BE2C (cell line): ENCODE data around the gene VEPH1.

Experiments used
- DNase-seq: peaks from one replicate; pipeline ENCODE4 v3.0.0-alpha.2; 2020
- H3K27me3 ChIP-seq: fragments of 250-450 bp; sonication (Bioruptor Pico); 2 replicates; pipeline ENCODE4 v1.5.1; 2020; ENCODE audit warnings: mild to moderate bottlenecking
- H3K36me3 ChIP-seq: fragments of 250-450 bp; sonication (Bioruptor Pico); 2 replicates; pipeline ENCODE4 v1.5.1; 2020; ENCODE audit warnings: mild to moderate bottlenecking
- H3K4me1 ChIP-seq: fragments of 250-450 bp; sonication (Bioruptor Pico); 2 replicates; pipeline ENCODE4 v1.5.1; 2020
- H3K4me3 ChIP-seq: 2 replicates; pipeline ENCODE4 v1.5.1; 2011; ENCODE audit warnings: low read depth, low read length
- H3K9me3 ChIP-seq: fragments of 250-450 bp; sonication (Bioruptor Pico); 2 replicates; pipeline ENCODE4 v1.5.1; 2020
- CTCF ChIP-seq: IDR thresholded peaks from 2 replicates; pipeline ENCODE4 v1.5.1; 2012; ENCODE audit warnings: mild to moderate bottlenecking, low read depth, low read length

VEPH1 gene

GRCh38 chr3:157394411-157394810, 108.8 kb downstream of the VEPH1 start:
- H3K4me1 ChIP-seq: no peaks in the 10 kb centered on the region
- no peaks in the 10 kb centered on the region for H3K9me3 ChIP-seq
- H3K27me3 ChIP-seq: no peaks in the 10 kb centered on the region; the same call in 1 of the 2 replicates
- DNase-seq: no peak
- no peak for TF ChIP-seq CTCF
- H3K4me3 ChIP-seq: no peak overlapping the region
- no peaks in the 10 kb centered on the region for H3K36me3 ChIP-seq

GRCh38 chr3:157393113-157393512, 110.1 kb downstream of the VEPH1 start:
- no peaks in the 10 kb centered on the region for H3K9me3 ChIP-seq
- DNase-seq: no peak
- no peaks in the 10 kb centered on the region for H3K27me3 ChIP-seq
- no peaks in the 10 kb centered on the region for H3K4me1 ChIP-seq
- TF ChIP-seq CTCF: no peak
- H3K36me3 ChIP-seq: no peaks in the 10 kb centered on the region
- H3K4me3 ChIP-seq: no peak overlapping the region

GRCh38 chr3:157392104-157392503, 111.1 kb downstream of the VEPH1 start:
- no peak for DNase-seq
- H3K36me3 ChIP-seq: no peaks in the 10 kb centered on the region
- no peaks in the 10 kb centered on the region for H3K9me3 ChIP-seq
- no peaks in the 10 kb centered on the region for H3K27me3 ChIP-seq
- no peak overlapping the region for H3K4me3 ChIP-seq
- H3K4me1 ChIP-seq: no peaks in the 10 kb centered on the region
- TF ChIP-seq CTCF: no peak

- H3K4me1 ChIP-seq: no peaks in the 10 kb centered on the region
- no peak for TF ChIP-seq CTCF
- H3K4me3 ChIP-seq: no peak overlapping the region
- DNase-seq: no peak
- no peaks in the 10 kb centered on the region for H3K27me3 ChIP-seq
- no peaks in the 10 kb centered on the region for H3K36me3 ChIP-seq
- H3K9me3 ChIP-seq: no peaks in the 10 kb centered on the region
Measured at GRCh38 chr3:157390713-157391515, 112.3 kb downstream of the VEPH1 start.

- no peak overlapping the region for H3K4me3 ChIP-seq
- no peaks in the 10 kb centered on the region for H3K27me3 ChIP-seq
- no peak for TF ChIP-seq CTCF
- H3K36me3 ChIP-seq: no peaks in the 10 kb centered on the region
- DNase-seq: no peak
- no peaks in the 10 kb centered on the region for H3K4me1 ChIP-seq
- no peaks in the 10 kb centered on the region for H3K9me3 ChIP-seq
Measured at GRCh38 chr3:157388976-157389375, 114.2 kb downstream of the VEPH1 start.

GRCh38 chr3:157387708-157388435, 115.3 kb downstream of the VEPH1 start:
- TF ChIP-seq CTCF: no peak
- no peak overlapping the region for H3K4me3 ChIP-seq
- no peak for DNase-seq
- no peaks in the 10 kb centered on the region for H3K9me3 ChIP-seq
- H3K4me1 ChIP-seq: no peaks in the 10 kb centered on the region
- no peaks in the 10 kb centered on the region for H3K36me3 ChIP-seq
- no peaks in the 10 kb centered on the region for H3K27me3 ChIP-seq
